LHCN-M2 (cell line): ENCODE results near the gene ADGRG6. TPM values are rescaled to one million over a fixed set of nuclear protein-coding genes. Genes with fewer than 3 reads are reported as not detected.

ENCODE experiments used
- DNase-seq: peaks from one replicate; pipeline ENCODE4 v3.0.0-alpha.2; 2012; ENCODE audit warnings: low read depth
- total RNA-seq: library from RNA; depleted of rRNA; stranded (reverse); fragments of >200 nt; gene quantifications from 2 replicates; pipeline ENCODE4 v1.2.3, GENCODE V29; 2014

ADGRG6 gene
- total RNA-seq, 1 experiment from 2014 or later = 1.8 TPM

GRCh38 chr6:142321451-142321850 lies 19.6 kb downstream of the ADGRG6 start:
- no peak for DNase-seq

GRCh38 chr6:142322066-142322465 lies 20.3 kb downstream of the ADGRG6 start:
- no peak for DNase-seq

GRCh38 chr6:142322504-142323198 lies 20.8 kb downstream of the ADGRG6 start:
- no peak for DNase-seq

- no peak for DNase-seq
These were observed 21.6 kb downstream of the ADGRG6 start for GRCh38 chr6:142323377-142323776.

- DNase-seq = no peak
These were observed 22.3 kb downstream of the ADGRG6 start for GRCh38 chr6:142324111-142324510.

- DNase-seq = no peak
These were observed 23.3 kb downstream of the ADGRG6 start for GRCh38 chr6:142325111-142325510.

- DNase-seq = no peak
These were observed 24.7 kb downstream of the ADGRG6 start for GRCh38 chr6:142326540-142326939.

GRCh38 chr6:142328070-142328469 lies 26.3 kb downstream of the ADGRG6 start:
- no peak for DNase-seq

- DNase-seq = no peak
These were observed 27.8 kb downstream of the ADGRG6 start for GRCh38 chr6:142329486-142330113.

- no peak for DNase-seq
These were observed 29.3 kb downstream of the ADGRG6 start for GRCh38 chr6:142331075-142331551.

- no peak for DNase-seq
These were observed 29.8 kb downstream of the ADGRG6 start for GRCh38 chr6:142331601-142332000.

GRCh38 chr6:142332393-142333098 lies 30.7 kb downstream of the ADGRG6 start:
- DNase-seq = no peak

GRCh38 chr6:142333431-142333830 lies 31.6 kb downstream of the ADGRG6 start:
- DNase-seq = no peak

- DNase-seq = no peak
These were observed 32.5 kb downstream of the ADGRG6 start for GRCh38 chr6:142334294-142334693.

- no peak for DNase-seq
These were observed 33.6 kb downstream of the ADGRG6 start for GRCh38 chr6:142335415-142335814.

GRCh38 chr6:142336183-142336582 lies 34.4 kb downstream of the ADGRG6 start:
- no peak for DNase-seq

GRCh38 chr6:142336787-142337186 lies 35.0 kb downstream of the ADGRG6 start:
- DNase-seq = no peak

- DNase-seq = no peak
These were observed 37.3 kb downstream of the ADGRG6 start for GRCh38 chr6:142339113-142339512.

- no peak for DNase-seq
These were observed 38.3 kb downstream of the ADGRG6 start for GRCh38 chr6:142339968-142340658.

- DNase-seq = no peak
These were observed 40.1 kb downstream of the ADGRG6 start for GRCh38 chr6:142341855-142342330.

GRCh38 chr6:142342986-142343385 lies 41.2 kb downstream of the ADGRG6 start:
- no peak for DNase-seq

- DNase-seq = no peak
These were observed 42.1 kb downstream of the ADGRG6 start for GRCh38 chr6:142343938-142344337.
